ENCODE measurements around the gene NFIX. TPM values are rescaled to one million over a fixed set of nuclear protein-coding genes. Genes with fewer than 3 reads are reported as not detected.
A peak's percentile ranks its signal among the peaks of the same experiment; 100 is the strongest.

NFIX gene
- total RNA-seq, 6 experiments from 2014 or later, result 20.3 to 40.0 (median 26.7) TPM

DNA sequence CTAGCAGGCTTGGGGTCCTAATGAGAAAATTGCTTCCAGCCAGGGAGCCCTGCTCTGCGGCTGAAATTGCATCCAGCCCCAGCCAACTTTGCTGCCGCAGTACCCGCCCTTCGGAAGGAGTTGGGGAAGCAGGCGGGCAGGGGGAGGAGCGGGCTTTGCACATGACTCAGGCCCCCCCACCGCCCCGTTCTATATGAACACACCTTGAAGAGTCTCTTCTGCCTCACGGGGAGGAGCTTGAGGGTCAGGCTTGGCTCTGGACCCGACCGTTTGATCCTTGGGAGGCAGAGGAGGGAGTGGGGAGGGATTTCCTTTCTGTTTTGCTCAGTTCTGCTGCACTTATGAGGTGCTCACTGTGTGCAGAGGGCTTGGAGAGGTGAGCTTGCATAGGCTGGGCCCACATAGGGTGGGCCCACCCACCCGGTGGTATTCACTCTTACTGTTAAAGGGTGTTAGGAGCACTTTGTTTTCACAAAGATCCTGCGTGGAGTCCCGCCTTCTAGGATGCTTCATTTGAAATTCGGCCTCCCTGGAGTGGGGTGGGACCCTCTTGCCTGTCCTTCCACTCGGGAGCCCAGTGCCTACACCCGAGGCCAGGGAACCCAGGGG, 60.9 kb downstream of the NFIX start:
- TF ChIP-seq, protein P1, sequence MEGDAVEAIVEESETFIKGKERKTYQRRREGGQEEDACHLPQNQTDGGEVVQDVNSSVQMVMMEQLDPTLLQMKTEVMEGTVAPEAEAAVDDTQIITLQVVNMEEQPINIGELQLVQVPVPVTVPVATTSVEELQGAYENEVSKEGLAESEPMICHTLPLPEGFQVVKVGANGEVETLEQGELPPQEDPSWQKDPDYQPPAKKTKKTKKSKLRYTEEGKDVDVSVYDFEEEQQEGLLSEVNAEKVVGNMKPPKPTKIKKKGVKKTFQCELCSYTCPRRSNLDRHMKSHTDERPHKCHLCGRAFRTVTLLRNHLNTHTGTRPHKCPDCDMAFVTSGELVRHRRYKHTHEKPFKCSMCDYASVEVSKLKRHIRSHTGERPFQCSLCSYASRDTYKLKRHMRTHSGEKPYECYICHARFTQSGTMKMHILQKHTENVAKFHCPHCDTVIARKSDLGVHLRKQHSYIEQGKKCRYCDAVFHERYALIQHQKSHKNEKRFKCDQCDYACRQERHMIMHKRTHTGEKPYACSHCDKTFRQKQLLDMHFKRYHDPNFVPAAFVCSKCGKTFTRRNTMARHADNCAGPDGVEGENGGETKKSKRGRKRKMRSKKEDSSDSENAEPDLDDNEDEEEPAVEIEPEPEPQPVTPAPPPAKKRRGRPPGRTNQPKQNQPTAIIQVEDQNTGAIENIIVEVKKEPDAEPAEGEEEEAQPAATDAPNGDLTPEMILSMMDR (IDR thresholded peaks at IDR 0.05), result no peak
- TF ChIP-seq POLR2A (IDR thresholded peaks at IDR 0.05), result no peak
- no peaks in the 10 kb centered on the region for H3K9me3 ChIP-seq
- no peak overlapping the region for H3K4me3 ChIP-seq
- no peaks in the 10 kb centered on the region for H3K36me3 ChIP-seq
- intact Hi-C loops (cut with DNase I), result no loop called here
- no peaks in the 10 kb centered on the region for H3K27me3 ChIP-seq
- DNase-seq (no peak), ATAC-seq (no peak)
- WGBS (ENCODE audit: insufficient coverage, low coverage, low lambda C conversion rate, missing lambda C conversion rate), result no CpG with 5 or more reads among the region's 17 CpGs
- peaks cover 0 to 23% (median 11%) of the 10 kb centered on the region in 4 donors for H3K4me1 ChIP-seq
- peak overlapping the region; percentile 51 to 69 (median 57) for H3K27ac ChIP-seq

DNA sequence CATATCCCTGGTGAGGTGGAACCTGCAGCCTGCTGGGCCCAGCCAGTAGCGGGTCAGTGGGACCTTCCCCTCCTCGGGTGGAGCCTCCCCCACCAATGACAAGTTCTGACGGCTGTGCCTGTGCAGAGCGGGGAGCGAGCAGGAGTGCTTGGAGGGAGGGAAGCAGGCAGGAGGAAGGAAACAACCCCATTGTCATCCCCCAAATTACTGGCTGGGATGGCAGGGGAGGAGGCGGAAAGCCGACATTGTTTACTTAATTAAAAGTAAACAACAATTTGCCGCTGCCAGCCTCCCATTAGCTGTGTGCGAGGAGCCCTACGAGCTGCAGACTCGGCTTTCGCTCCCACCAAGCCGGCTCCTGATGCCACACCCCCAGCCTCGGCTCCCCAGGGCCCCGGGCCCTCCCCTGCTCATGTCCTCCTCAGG, 61.9 kb downstream of the NFIX start:
- DNase-seq, result no peak
- no peaks in the 10 kb centered on the region for H3K9me3 ChIP-seq
- H3K4me1 ChIP-seq, result peaks cover 0 to 22% (median 6%) of the 10 kb centered on the region in 4 donors
- no peak overlapping the region for H3K4me3 ChIP-seq
- WGBS (ENCODE audit: insufficient coverage, low coverage, low lambda C conversion rate, missing lambda C conversion rate), result 42% methylated on average over 8 of the region's 15 CpGs
- TF ChIP-seq POLR2A (IDR thresholded peaks at IDR 0.05), result no peak
- TF ChIP-seq, protein P1 (IDR thresholded peaks at IDR 0.05), result no peak
- intact Hi-C loops (cut with DNase I), result no loop called here
- no peak for ATAC-seq
- no peak overlapping the region for H3K27ac ChIP-seq
- H3K36me3 ChIP-seq, result no peaks in the 10 kb centered on the region
- H3K27me3 ChIP-seq, result no peaks in the 10 kb centered on the region

DNA sequence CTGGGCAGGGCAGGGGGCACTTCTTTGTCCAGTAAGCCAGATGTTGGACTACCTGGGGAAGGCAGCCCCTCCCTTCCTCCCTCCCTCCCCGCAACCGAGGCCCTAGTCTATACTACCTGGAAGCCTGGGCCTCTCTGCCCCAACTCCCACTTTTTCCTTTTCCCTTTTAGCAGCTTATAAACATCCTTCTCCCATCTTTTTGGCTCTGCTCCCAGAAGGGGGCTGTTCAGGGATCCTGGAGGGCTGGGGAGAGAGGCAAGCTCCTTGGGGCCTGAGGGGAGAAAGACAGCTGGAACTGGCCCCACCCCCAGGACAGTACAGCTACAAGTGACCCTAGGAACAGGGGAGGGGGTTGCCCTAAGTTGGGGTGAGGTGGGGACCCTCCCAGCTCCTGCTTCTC, 62.5 kb downstream of the NFIX start:
- Histone ChIP-seq H3K9me3 (no peaks in the 10 kb centered on the region), H3K4me3 (no peak overlapping the region), H3K4me1 (peaks cover 0 to 22% (median 6%) of the 10 kb centered on the region in 4 donors), H3K27me3 (no peaks in the 10 kb centered on the region), H3K36me3 (no peaks in the 10 kb centered on the region), H3K27ac (no peak overlapping the region)
- intact Hi-C loops (cut with DNase I), result no loop called here
- DNase-seq, result no peak
- TF ChIP-seq, protein P1 (IDR thresholded peaks at IDR 0.05), result no peak
- no peak for TF ChIP-seq POLR2A (IDR thresholded peaks at IDR 0.05)
- WGBS (ENCODE audit: insufficient coverage, low coverage, low lambda C conversion rate, missing lambda C conversion rate), result 71% methylated on average over 1 of the region's 2 CpGs
- ATAC-seq, result no peak

DNA sequence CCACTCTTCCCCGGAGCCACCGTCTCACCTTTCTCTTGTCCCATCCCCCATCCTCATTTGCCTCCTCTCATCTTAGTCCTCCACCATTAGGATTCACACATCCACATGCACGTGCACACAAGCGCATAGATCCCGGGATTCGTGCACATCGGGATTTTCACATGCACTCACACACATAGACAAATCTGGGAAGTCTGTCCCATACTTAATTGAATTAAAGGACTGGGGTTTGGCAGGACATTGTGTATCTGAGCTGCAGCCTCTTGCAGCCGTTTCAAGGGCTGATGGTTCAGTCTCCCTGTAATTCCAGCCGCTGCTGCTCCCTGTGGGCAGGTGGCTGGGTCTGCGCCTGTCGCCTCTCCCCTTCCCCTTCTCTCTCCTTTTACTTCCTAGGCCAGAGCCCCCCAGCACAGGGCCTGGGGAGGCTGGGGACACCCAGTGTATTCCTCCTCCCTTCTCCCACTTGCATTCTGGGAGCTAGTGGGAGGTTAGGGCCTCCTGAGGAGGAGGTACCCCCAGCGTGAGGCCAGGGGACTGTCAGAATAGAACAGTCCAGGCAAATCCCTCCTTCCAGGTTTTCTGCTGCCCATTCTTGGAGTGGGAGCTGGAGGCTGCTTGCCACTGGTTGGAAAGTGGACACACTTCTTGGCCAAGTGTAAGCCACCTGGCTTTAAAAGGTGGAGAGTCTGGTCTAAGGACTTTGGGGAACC, 63.8 kb downstream of the NFIX start:
- no peak for ATAC-seq
- Histone ChIP-seq H3K36me3 (no peaks in the 10 kb centered on the region), H3K27me3 (no peaks in the 10 kb centered on the region), H3K4me1 (peaks cover 0 to 22% (median 6%) of the 10 kb centered on the region in 4 donors), H3K27ac (no peak overlapping the region), H3K9me3 (no peaks in the 10 kb centered on the region), H3K4me3 (no peak overlapping the region)
- intact Hi-C loops (cut with DNase I), result no loop called here
- DNase-seq, result no peak
- TF ChIP-seq POLR2A (IDR thresholded peaks at IDR 0.05), result no peak
- WGBS (ENCODE audit: insufficient coverage, low coverage, low lambda C conversion rate, missing lambda C conversion rate), result 80% methylated on average over 9 of the region's 12 CpGs
